ENCODE measurements around the gene COMMD1.

The COMMD1 gene

DNA sequence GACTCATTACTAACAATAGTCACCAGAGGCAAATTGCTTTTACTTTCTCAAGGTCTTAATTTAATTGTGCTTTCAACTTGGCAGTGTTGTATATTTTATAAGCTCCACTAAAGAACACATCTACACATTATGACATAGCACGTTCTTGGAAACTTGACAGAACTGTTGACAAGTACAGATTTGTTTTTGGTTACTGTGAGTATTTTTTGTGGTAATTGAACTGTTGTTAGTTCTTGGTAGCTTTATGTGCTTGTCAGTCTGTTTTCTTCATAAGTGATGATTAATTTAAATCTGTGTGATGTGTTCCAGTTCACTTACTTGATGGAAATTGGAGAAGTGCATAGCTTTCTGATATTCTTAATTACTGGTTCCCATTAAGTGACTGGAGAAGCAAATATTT is 63.9 kb downstream of the COMMD1 start:
- H3K36me3 ChIP-seq (ENCODE audit: control insufficient read depth, low read length), result no peaks in the 10 kb centered on the region
- H3K9me2 ChIP-seq (replicated peaks; ENCODE audit: control insufficient read depth, low read length), result no peaks in the 10 kb centered on the region
- no peaks in the 10 kb centered on the region for H3F3A ChIP-seq (ENCODE audit: control insufficient read depth, insufficient read depth)
- no peaks in the 10 kb centered on the region for H4K20me1 ChIP-seq (ENCODE audit: control insufficient read depth, insufficient read depth, low read depth, low read length)
- H3K4me3 ChIP-seq (ENCODE audit: low read length), result no peak overlapping the region
- TF ChIP-seq EZH2phosphoT487 (IDR thresholded peaks at IDR 0.05; ENCODE audit: borderline replicate concordance, low read length), result no peak
- H3K9me3 ChIP-seq (ENCODE audit: control insufficient read depth, insufficient read depth, low read length), result no peaks in the 10 kb centered on the region
- H3K27ac ChIP-seq (ENCODE audit: low read depth, low read length), result no peak overlapping the region
- H3K4me1 ChIP-seq (ENCODE audit: control insufficient read depth, low read length), result no peaks in the 10 kb centered on the region
- no peaks in the 10 kb centered on the region for H3K27me3 ChIP-seq (ENCODE audit: control insufficient read depth, low read length)
- H3K79me2 ChIP-seq (ENCODE audit: control insufficient read depth, low read length), result no peaks in the 10 kb centered on the region
- H3K4me2 ChIP-seq (ENCODE audit: low read length), result no peak overlapping the region

DNA sequence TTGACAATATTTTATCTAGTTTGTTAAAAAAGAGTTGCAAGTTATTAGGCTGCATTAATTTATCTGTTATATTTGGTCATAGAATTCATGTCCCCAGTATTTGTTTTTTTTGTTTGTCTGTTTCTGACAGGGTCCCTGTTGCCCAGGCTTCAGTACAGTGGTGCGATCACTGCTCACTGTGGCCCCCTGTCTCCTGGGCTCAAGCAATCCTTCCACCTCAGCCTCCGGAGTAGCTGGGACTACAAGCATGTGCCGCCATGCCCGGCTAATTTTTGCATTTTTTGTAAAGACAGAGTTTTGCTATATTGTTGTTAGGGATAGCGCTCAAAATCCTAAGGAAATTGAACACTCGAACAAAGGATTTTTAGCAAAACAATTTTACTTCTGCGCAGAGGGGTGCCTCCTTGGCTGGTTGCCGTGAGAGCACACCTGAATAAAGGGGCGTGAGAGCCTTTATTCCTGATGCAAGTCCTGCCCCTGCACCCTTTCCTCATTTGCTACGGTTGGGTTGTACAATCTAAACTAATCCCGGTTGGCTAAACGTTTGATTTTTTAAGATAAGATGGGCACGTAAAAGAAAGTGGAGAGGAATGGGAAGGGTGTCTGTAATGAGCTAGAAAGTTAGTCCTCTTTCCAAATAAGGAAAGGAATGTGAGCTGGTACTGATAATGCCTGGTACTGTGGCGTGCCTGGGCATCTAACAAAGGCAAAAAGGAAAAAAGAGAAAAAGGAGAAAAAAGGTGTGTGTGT is 65.5 kb downstream of the COMMD1 start:
- Histone ChIP-seq H3K36me3 (ENCODE audit: control insufficient read depth, low read length) (no peaks in the 10 kb centered on the region), H3K9me3 (ENCODE audit: control insufficient read depth, insufficient read depth, low read length) (no peaks in the 10 kb centered on the region), H4K20me1 (ENCODE audit: control insufficient read depth, insufficient read depth, low read depth, low read length) (no peaks in the 10 kb centered on the region), H3K4me3 (ENCODE audit: low read length) (no peak overlapping the region), H3K9me2 (replicated peaks; ENCODE audit: control insufficient read depth, low read length) (no peaks in the 10 kb centered on the region), H3K4me2 (ENCODE audit: low read length) (no peak overlapping the region), H3K79me2 (ENCODE audit: control insufficient read depth, low read length) (no peaks in the 10 kb centered on the region), H3K4me1 (ENCODE audit: control insufficient read depth, low read length) (no peaks in the 10 kb centered on the region), H3F3A (ENCODE audit: control insufficient read depth, insufficient read depth) (no peaks in the 10 kb centered on the region), H3K27ac (ENCODE audit: low read depth, low read length) (no peak overlapping the region), H3K27me3 (ENCODE audit: control insufficient read depth, low read length) (no peaks in the 10 kb centered on the region)
- TF ChIP-seq, protein P1, sequence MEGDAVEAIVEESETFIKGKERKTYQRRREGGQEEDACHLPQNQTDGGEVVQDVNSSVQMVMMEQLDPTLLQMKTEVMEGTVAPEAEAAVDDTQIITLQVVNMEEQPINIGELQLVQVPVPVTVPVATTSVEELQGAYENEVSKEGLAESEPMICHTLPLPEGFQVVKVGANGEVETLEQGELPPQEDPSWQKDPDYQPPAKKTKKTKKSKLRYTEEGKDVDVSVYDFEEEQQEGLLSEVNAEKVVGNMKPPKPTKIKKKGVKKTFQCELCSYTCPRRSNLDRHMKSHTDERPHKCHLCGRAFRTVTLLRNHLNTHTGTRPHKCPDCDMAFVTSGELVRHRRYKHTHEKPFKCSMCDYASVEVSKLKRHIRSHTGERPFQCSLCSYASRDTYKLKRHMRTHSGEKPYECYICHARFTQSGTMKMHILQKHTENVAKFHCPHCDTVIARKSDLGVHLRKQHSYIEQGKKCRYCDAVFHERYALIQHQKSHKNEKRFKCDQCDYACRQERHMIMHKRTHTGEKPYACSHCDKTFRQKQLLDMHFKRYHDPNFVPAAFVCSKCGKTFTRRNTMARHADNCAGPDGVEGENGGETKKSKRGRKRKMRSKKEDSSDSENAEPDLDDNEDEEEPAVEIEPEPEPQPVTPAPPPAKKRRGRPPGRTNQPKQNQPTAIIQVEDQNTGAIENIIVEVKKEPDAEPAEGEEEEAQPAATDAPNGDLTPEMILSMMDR (IDR thresholded peaks at IDR 0.05; ENCODE audit: low read depth, low read length, poor library complexity, severe bottlenecking), result no peak
- no peak for TF ChIP-seq EZH2phosphoT487 (IDR thresholded peaks at IDR 0.05; ENCODE audit: borderline replicate concordance, low read length)

DNA sequence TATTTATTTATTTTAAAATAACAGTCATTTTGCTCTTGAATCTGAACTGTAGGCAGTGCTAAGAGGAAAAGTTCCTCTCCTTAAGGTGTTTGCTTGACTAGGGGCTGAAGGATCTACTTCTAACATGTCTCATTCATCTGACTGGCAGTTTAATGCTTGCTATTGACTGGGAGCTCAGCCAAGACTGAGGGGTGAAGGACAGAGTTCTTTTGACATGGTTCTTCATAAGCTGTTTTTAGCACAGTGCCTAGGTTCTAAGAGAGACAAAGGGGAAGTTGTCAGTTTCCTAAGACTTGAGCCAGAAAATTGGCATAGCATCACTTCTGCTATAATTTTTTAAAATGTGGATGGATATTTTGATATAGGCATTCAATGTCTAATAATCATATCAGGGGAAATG is 73.0 kb downstream of the COMMD1 start:
- H3K79me2 ChIP-seq (ENCODE audit: control insufficient read depth, low read length), result peaks cover 4% of the 10 kb centered on the region; the same call in 1 of the 2 replicates
- H3K27me3 ChIP-seq (ENCODE audit: control insufficient read depth, low read length), result no peaks in the 10 kb centered on the region
- H3F3A ChIP-seq (ENCODE audit: control insufficient read depth, insufficient read depth), result no peaks in the 10 kb centered on the region
- H3K4me3 ChIP-seq (ENCODE audit: low read length), result no peak overlapping the region
- H3K4me2 ChIP-seq (ENCODE audit: low read length), result no peak overlapping the region
- H3K9me3 ChIP-seq (ENCODE audit: control insufficient read depth, insufficient read depth, low read length), result no peaks in the 10 kb centered on the region
- H3K9me2 ChIP-seq (replicated peaks; ENCODE audit: control insufficient read depth, low read length), result no peaks in the 10 kb centered on the region
- H3K4me1 ChIP-seq (ENCODE audit: control insufficient read depth, low read length), result peaks cover 10% of the 10 kb centered on the region
- no peaks in the 10 kb centered on the region for H3K36me3 ChIP-seq (ENCODE audit: control insufficient read depth, low read length)
- H4K20me1 ChIP-seq (ENCODE audit: control insufficient read depth, insufficient read depth, low read depth, low read length), result no peaks in the 10 kb centered on the region
- TF ChIP-seq EZH2phosphoT487 (IDR thresholded peaks at IDR 0.05; ENCODE audit: borderline replicate concordance, low read length), result no peak
- TF ChIP-seq, protein P1 (IDR thresholded peaks at IDR 0.05; ENCODE audit: low read depth, low read length, poor library complexity, severe bottlenecking), result no peak
- no peak overlapping the region for H3K27ac ChIP-seq (ENCODE audit: low read depth, low read length)

DNA sequence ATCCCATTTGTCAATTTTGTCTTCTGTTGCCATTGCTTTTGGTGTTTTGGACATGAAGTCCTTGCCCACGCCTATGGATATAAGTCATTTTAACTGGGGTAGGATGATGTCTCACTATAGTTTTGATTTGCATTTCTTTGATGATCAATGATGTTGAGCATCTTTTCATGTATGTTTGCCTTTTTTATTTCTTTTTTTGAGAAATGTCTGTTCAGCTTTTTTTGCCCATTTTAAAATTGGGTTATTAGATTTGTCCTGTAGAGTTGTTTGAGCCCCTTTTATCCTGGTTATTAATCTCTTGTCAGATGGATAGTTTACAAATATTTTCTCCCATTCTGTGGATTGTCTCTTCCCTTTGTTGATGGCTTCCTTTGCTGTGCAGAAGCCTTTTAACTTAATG is 75.3 kb downstream of the COMMD1 start:
- Histone ChIP-seq H3F3A (ENCODE audit: control insufficient read depth, insufficient read depth) (no peaks in the 10 kb centered on the region), H3K27ac (ENCODE audit: low read depth, low read length) (no peak overlapping the region), H3K79me2 (ENCODE audit: control insufficient read depth, low read length) (peaks cover 4% of the 10 kb centered on the region; the same call in 1 of the 2 replicates), H3K4me2 (ENCODE audit: low read length) (no peak overlapping the region), H4K20me1 (ENCODE audit: control insufficient read depth, insufficient read depth, low read depth, low read length) (no peaks in the 10 kb centered on the region), H3K27me3 (ENCODE audit: control insufficient read depth, low read length) (no peaks in the 10 kb centered on the region), H3K9me2 (replicated peaks; ENCODE audit: control insufficient read depth, low read length) (no peaks in the 10 kb centered on the region), H3K9me3 (ENCODE audit: control insufficient read depth, insufficient read depth, low read length) (no peaks in the 10 kb centered on the region), H3K4me1 (ENCODE audit: control insufficient read depth, low read length) (peaks cover 10% of the 10 kb centered on the region), H3K36me3 (ENCODE audit: control insufficient read depth, low read length) (no peaks in the 10 kb centered on the region), H3K4me3 (ENCODE audit: low read length) (no peak overlapping the region)
- TF ChIP-seq, protein P1 (IDR thresholded peaks at IDR 0.05; ENCODE audit: low read depth, low read length, poor library complexity, severe bottlenecking), result no peak
- TF ChIP-seq EZH2phosphoT487 (IDR thresholded peaks at IDR 0.05; ENCODE audit: borderline replicate concordance, low read length), result no peak

All from DOHH2 (cell line).